GM19463 (cell line): Measurements from ENCODE around the gene DOCK3.
"Not testable (repeated sequence)": the region's sequence is repeated elsewhere in the genome, so short reads cannot be mapped to it uniquely, and the experiment has no call there.

Experiments used
- ATAC-seq: cut with Tn5 transposase; IDR thresholded peaks from one replicate; pipeline ENCODE4 v1.9.1; 2021; ENCODE audit warnings: mild to moderate bottlenecking, moderate library complexity; ENCODE audit not compliant: unreplicated experiment

Gene DOCK3

DNA sequence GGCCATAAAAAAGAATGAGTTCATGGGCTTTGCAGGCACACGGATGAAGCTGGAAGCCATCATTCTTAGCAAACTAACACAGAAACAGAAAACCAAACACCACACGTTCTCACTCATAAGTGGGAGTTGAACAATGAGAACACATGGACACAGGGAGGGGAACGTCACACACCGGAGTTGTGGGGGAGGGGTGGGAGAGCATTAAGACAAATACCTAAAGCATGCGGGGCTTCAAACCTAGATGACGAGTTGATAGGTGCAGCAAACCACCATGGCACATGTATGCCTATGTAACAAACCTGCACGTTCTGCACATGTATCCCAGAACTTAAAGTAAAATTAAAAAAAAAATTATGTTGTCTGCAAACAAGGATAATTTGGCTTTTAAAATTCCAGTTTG lies 200.1 kb downstream of the DOCK3 start:
- ATAC-seq, result not testable (repeated sequence)

DNA sequence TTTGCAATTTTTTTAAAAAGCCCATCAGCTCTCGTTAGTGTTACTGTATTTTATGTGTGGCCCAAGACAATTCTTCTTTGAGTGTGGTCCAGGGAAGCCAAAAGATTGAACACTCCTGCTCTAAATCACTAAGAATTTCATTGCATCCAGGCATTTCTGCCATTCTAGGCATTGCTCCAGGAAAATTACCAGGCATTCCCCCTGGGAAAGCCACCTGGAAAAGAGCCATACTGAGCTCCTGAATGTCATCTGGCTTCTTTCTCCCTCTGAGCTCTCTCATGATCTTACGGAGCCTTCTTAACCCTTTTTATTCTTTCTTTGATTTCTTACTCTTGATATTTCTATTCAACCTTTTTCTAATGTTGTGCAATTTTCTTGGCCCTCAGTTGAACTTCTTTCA lies 202.2 kb downstream of the DOCK3 start:
- ATAC-seq, result no peak

DNA sequence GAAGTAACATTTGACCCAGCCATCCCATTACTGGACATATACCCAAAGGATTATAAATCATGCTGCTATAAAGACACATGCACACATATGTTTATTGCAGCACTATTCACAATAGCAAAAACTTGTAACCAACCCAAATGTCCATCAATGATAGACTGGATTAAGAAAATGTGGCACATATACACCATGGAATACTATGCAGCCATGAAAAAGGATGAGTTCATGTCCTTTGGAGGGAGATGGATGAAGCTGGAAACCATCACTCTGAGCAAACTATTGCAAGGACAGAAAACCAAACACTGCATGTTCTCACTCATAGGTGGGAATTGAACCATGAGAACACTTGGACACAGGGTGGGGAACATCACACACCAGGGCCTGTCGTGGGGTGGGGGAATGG lies 208.0 kb downstream of the DOCK3 start:
- not testable (repeated sequence) for ATAC-seq

DNA sequence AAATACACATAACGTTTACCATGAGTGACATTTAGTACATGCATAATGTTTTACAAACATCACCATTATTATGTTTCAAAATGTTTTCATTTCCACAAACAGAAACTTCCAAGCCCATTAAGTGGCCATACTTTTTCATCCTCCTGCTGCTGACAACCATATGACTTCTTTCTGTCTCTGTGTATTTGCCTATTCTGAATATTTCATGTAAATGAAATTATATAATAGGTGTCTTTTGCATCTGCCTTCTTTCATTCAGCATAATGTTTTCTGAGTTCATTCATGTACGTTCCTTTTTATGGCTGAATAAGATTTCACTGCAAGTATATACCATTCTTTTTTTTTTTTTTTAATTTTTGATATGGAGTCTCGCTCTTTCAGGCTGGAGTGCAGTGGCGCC lies 209.0 kb downstream of the DOCK3 start:
- ATAC-seq, result no peak

DNA sequence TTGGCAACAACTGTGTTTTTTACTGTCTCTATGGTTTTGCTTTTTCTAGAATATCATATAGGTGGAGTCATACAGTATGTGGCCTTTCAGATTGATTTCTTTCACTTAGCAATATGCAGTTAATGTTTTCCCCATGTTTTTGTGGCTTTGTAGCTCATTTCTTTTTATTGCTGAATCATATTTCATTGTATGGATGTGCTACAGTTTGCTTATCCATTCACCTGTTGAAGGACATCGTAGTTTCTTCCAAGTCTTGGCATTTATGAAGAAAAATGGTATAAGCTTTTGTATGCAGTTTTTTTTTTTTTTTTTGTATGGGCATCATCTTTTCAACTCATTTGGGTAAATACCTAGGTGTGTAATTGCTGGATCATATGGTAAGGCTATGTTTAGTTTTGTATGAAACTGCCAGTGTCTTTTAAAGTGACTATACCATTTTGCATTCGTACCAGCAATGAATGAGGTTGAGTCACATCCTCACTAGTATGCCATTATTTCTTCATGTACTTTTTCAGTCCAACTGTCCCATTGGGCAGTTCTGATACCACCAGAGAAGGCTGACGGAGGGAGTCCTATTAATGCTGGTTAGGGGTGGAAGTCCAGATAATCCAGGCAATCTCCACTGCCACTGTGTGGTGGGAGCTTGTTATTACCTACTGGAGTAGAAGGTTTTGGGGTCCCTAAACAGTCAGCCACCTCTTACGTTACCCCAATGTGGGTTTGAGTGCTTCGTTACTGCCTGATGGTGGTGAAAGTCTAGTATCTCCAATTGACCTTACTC lies 210.5 kb downstream of the DOCK3 start:
- no peak for ATAC-seq

DNA sequence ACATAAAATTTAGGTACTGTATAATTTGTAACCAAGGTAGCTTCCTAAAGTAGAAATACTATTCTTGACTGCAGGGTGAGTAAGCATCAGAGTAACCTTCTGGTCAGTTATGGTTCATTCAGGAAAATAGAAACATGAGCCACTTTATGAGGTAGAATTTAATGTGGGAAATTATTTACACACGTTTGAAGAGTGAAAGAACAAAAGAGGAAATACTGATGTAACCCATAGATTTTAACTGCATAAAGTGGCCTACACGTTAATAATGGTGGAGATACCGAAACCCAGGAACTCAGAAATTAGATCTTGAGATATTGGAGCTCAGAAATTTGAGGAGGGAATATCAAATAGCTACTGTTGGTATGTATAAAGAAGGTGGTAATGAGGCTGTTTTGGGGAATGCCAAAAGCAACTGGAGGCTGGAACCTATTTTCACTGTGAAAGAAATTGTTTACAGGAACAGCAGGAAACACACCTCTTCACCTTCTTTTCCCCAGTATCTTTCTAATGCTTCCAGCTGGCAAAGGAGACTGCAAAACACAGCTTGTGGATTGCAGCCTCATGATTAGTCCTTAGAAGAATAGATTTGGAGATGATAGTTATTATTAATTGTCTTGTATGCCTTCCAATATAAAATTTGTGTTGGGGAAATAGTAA lies 216.1 kb downstream of the DOCK3 start:
- ATAC-seq, result no peak

DNA sequence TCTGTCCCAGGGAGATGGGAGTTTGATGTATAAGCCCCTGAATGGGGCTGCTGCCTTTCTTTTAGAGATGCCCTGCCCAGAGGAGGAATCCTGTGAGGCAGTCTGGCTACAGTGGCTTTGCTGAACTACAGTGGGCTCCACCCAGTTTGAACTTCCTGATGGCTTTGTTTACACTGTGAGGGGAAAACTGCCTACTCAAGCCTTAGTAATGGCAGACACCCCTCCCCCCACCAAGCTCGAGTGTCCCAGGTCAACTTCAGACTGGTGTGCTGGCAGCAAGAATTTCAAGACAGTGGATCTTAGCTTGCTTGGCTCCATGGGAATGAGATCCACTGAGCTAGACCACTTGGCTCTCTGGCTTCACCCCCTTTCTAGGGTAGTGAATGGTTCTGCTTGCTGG lies 226.4 kb downstream of the DOCK3 start:
- not testable (repeated sequence) for ATAC-seq

DNA sequence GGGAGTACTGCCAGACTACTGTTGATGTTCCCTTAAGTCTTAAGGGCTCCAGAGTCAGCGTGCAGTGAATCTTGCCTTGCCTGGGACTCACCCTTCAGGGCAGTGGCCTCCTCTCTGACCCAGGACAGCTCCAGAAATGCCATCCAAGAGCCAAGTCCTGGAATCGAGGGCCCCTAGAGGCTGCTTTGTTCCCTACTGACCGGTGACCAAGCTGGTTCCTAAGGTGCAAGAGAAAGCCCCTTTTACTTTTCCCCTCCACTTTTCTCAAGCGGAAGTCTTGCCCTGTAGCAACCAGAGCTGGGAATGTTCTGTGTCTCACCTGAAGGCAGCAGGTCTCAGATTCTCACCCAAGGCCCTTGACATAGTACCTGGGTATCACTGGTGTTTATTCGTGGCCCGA lies 238.0 kb downstream of the DOCK3 start:
- no peak for ATAC-seq

DNA sequence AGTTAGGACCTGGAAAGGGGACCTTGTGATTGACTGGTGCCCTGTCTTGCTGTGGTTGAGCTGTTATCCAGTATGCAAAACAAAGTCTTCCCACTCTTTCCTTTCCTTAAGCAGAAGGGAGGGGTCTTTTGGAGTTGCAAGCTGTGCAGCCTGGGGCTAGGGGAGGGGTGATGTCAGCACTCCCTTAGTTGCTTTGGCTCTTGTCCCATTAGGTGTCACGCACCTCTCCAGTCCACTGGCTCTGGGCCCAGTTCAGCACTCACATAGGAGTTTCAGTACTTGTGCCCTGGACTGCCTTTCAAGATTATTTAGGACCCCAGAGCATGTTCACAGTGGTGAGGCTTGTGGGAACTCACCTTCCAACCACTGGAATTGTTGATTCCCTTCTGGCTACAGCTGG lies 238.5 kb downstream of the DOCK3 start:
- ATAC-seq, result no peak

DNA sequence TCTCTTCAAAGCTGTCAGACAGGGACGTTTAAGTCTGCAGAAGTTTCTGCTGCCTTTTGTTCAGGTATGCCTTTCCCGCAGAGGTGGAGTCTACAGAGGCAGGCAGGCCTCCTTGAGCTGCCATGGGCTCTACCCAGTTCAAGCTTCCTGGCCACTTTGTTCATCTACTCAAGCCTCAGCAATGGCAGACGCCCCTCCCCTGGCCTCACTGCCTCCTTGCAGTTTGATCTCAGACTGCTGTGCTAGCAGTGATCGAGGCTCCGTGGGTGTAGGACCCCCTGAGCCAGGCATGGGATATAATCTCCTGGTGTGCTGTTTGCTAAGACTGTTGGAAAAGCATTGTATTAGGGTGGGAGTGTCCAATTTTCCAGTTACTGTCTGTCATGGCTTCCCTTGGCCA lies 247.3 kb downstream of the DOCK3 start:
- not testable (repeated sequence) for ATAC-seq

DNA sequence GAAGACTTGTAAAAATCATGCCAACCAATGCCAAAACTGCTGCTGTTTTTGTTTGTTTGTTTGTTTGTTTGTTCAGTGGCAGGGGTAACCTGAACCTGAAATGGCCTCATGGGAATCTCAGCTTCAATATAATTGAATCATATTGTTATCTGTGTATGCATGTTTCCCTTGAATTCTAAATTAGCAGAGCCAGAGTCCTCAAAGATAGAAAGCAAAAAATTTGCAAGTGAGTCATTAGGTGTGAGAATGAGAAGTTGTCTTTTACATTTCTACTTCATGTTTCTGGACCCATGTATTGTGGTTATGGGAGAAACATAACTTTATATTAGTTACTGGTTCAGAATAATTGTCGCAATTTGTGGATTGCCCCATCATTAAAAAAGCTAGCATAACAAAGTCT lies 249.2 kb downstream of the DOCK3 start:
- ATAC-seq, result no peak

DNA sequence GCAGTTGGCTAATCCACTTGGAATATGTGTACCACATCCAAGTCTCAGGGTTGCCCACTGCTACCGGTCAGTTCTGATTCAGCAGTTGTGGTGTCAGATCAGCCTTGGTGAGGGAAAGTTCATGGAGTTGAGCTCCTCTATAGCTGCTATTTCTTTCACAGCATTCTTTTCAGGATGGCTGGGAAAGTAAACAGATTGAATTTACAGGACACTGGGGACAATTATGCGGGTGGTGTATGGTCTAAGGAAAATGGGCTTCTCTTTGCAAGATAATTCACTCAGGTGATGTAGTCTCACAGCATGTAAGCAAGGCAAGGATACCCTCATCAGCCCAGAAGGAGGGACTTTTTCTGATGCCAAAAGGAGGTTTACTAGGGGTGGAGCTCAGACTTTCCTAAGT lies 249.9 kb downstream of the DOCK3 start:
- no peak for ATAC-seq

DNA sequence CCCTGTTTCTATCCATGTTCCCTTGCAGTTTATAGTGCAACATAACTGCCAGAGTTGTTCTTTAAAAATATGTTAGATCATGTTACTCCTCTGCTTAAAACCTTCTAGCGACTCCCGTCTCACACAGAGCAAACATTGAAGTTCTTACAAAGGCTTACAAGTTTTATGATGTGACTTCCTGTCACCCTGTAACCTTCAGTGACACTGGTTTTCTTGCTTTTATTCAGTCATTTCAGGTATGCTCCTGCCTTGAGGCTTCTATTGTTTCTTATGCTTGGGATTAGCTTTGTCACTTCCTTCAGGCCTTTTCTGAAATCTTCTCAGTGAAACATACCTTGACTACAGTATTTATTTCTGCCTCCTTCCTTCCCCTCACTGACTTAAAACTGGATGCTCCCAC lies 252.1 kb downstream of the DOCK3 start:
- no peak for ATAC-seq

DNA sequence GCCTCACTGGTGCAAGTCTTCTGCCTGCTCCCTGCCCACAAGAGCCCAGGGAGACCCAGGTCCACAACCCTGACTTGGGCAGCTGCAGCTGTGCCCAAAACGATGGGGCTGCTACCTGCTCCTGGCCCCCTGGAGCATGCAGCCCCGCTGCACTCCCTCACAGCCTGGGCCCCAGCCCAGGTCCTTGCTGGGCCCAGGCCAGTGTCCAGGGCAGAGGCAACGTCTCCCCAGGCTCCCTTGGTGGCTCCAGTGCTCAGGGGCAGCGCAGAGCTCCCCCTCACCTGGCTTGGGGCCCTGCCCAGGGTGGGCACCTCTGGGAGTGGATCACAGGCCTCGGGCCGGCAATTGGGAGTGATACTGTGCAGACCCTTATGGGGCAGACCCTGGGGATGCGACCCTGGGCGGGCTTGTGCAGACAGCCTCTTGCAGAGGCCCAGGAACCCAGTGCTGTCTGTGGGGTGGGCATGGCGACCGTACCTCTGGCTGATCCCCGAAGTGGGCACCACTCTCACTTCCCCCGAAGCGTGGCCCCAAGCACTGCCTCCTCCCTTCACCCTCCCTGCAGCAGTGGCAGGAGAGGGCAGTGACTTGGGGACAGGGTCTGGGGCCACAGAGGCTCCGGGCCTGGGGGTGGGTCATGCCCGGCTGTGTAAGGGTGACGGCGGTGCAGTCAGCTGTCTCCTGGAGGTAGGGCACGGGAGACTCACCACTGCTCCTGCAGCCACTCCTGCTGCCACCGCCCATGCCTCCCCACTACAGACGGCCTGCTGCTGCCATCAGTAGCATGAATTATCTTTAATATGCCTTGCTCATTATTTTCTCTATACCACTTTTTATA lies 255.9 kb downstream of the DOCK3 start:
- ATAC-seq, result no peak

DNA sequence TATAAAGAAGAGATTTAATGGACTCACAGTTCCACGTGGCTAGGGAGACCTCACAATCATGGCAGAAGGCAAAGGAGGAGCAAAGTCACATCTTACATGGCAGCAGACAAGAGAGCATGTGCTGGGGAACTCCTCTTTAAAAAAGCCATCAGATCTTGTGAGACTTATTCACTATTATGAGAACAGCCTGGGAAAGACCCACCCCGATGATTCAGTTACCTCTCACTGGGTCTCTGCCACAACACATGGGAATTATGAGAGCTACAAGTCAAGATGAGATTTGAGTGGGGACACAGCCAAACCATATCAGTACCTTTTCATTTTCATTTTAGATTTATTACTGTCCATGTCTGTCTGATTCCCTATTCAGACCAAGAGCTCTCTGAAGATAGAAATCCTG lies 258.2 kb downstream of the DOCK3 start:
- not testable (repeated sequence) for ATAC-seq

DNA sequence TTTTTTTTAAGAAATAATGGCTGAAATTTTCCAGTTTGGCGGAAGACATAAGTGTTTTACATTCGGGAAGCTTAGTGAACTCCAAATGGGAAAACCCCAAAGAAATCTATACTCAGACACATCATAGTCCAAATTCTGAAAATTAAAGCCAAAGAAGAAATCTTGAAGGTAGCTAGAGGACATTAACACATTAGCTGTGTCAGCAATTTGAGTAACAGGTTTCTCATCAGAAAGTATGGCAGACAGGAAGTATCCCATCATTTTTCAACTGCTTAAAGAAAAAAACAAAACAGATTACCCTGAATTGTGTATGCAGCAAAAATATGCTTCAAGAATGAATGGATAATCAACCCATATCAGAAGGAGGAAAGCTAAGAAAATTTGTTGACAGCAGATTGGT lies 261.7 kb downstream of the DOCK3 start:
- ATAC-seq, result no peak

DNA sequence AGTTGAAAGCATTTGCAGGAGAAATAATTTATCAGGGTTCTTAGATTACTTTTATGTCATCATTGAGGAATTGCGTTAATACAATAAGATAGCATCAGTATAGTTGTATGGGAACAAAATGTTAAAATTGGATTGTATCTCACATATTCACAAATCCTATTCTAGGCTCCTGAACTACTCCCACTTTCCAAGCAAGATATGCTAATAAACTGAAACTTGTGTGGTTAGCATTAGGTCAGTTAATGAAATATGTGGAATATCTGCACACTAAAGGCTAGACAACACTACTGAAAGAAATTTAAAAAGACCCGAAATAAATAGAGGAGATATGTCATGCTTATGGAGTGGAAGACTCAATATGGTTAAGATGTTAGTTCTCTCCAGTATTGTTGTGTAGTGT lies 272.7 kb downstream of the DOCK3 start:
- no peak for ATAC-seq

DNA sequence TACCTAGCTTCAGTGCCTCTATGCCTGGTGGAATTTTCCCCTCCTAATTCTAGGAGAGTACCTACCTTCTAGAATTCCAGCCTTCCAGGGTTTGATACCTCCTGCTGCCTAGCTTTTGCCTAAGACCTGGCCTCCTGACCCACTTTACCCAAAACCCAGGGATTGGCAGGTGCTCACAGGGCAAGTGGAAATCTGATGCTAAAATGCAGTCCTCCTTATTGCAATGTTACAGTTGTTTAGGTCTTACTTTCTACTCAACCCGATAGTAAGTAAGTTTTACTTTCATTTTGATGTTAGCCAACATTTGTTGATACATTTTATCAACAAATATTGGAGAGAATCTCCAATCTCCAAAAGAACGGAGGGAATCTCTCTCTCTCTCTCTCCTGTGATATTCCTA lies 275.9 kb downstream of the DOCK3 start:
- ATAC-seq, result no peak

DNA sequence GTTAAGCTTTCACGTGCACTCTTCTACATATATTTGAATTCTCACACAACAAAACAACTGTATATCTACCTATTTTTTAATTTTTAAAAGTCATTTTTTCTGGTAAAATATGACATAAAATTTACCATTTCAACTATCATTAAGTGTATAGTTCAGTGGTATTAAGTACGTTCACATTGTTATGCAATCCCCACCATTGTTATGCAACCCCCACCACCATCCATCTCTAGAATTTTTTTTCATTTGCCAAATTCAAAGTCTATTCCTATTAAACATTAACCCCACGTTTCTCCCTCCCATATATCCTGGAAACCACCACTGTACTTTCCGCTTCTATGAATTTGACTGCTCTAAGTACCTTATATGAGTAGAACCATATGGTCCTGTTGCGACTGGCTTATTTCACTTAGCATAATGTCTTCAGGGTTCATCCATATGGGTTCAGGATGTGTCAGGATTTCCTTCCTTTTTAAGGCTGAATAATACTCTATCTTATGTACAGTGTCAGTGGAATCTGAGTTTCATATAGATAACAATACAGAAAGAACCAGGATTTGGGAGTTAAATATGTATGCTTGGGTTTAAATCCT lies 279.2 kb downstream of the DOCK3 start:
- ATAC-seq, result no peak

DNA sequence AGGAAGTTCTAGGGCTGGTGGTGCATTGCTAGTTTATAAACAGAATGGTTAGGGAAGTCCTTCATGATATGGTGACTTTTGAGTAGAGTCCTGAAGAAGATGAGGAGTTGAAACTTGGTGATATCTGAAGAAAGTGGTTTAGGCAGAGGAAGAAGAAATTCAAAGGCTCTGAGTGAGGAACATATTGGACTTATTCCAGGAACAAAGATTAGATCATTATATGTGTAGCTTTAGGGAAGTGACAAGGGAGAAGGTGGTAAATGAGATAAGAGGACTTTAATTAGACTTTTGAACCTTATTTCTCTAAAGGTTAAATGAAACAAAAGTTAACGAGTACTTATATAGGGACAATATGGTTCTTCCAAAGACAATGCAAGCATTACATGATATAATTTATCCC lies 286.7 kb downstream of the DOCK3 start:
- ATAC-seq, result no peak

DNA sequence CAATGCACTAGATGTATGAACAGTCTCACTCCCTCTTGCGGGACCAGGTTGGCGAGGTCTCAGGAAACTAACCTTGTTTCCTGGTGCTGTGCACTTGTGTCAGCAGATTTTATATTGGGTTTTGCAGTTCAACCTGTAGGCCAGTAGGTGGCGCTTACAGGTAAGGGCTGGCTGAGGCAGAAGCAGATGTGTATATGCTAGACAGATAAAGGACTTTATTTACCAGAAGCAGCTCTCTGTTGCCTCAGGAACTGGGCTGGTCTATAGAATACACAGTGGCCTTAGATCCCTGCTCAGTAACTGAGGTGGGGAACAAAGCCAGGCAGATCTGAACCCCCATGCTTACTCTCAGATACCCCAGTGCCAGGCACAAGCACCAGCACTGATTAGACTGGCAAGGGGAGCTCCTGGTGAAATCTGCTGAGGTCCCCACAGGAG lies 296.8 kb downstream of the DOCK3 start:
- peak; percentile 69 for ATAC-seq
